ENCODE data around the gene ASB3.

DNA sequence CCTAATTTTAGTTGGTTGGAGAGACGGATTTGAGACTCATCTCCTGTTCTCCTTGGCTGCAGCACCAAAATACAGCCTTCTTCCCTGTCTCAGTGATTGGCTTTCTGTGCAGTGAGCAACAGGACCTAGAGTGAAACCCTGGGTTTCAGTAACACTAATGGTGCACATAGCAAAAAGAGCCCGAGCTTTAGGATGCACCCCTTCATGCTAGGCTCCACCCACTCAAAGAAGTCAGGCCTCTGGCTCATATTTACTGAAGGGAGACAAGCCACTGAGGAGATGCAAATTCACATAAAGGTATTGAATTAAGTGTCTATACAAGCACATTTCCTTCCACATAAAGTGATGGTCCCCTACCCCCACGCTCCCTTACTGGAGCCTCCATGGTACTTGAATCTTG is 151.1 kb downstream of the ASB3 start:
- TF ChIP-seq, protein P1, sequence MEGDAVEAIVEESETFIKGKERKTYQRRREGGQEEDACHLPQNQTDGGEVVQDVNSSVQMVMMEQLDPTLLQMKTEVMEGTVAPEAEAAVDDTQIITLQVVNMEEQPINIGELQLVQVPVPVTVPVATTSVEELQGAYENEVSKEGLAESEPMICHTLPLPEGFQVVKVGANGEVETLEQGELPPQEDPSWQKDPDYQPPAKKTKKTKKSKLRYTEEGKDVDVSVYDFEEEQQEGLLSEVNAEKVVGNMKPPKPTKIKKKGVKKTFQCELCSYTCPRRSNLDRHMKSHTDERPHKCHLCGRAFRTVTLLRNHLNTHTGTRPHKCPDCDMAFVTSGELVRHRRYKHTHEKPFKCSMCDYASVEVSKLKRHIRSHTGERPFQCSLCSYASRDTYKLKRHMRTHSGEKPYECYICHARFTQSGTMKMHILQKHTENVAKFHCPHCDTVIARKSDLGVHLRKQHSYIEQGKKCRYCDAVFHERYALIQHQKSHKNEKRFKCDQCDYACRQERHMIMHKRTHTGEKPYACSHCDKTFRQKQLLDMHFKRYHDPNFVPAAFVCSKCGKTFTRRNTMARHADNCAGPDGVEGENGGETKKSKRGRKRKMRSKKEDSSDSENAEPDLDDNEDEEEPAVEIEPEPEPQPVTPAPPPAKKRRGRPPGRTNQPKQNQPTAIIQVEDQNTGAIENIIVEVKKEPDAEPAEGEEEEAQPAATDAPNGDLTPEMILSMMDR (optimal IDR thresholded peaks at IDR 0.05 in 1 of 3, IDR thresholded peaks at IDR 0.05 in 1 of 3, conservative IDR thresholded peaks at IDR 0.05 in 1 of 3; ENCODE audit: extremely low read depth in 1 of 3, insufficient read depth in 2 of 3, low read length in 3 of 3): no peak
- TF ChIP-seq EZH2 (IDR thresholded peaks at IDR 0.05; ENCODE audit: low read length): no peak

Data from keratinocyte (primary cell).